Measurements from ENCODE around the gene CCDC142.

The CCDC142 gene

GRCh38 chr2:74516650-74517049, 33.9 kb upstream of the CCDC142 start:
- peak overlapping the region; percentile 79 for H3K4me3 Mint-ChIP-seq
- H3K36me3 Mint-ChIP-seq = peaks cover 6% of the 10 kb centered on the region
- H3K9me3 Mint-ChIP-seq = no peaks in the 10 kb centered on the region
- H3K27ac Mint-ChIP-seq = peak overlapping the region; percentile 15
- H3K27me3 Mint-ChIP-seq = peaks cover 57% of the 10 kb centered on the region
- peaks cover 17% of the 10 kb centered on the region for H3K4me1 Mint-ChIP-seq

GRCh38 chr2:74515981-74516633, 33.3 kb upstream of the CCDC142 start:
- H3K4me1 Mint-ChIP-seq = peaks cover 17% of the 10 kb centered on the region
- H3K27me3 Mint-ChIP-seq = peaks cover 61% of the 10 kb centered on the region
- H3K36me3 Mint-ChIP-seq = peaks cover 6% of the 10 kb centered on the region
- no peak overlapping the region for H3K27ac Mint-ChIP-seq
- no peaks in the 10 kb centered on the region for H3K9me3 Mint-ChIP-seq
- H3K4me3 Mint-ChIP-seq = peak overlapping the region; percentile 79

GRCh38 chr2:74515271-74515980, 32.6 kb upstream of the CCDC142 start:
- Mint-ChIP-seq H3K9me3 (no peaks in the 10 kb centered on the region), H3K4me3 (peak overlapping the region; percentile 80), H3K27ac (no peak overlapping the region), H3K36me3 (peaks cover 6% of the 10 kb centered on the region), H3K4me1 (peaks cover 17% of the 10 kb centered on the region), H3K27me3 (peaks cover 64% of the 10 kb centered on the region)

- H3K36me3 Mint-ChIP-seq = peaks cover 6% of the 10 kb centered on the region
- peaks cover 57% of the 10 kb centered on the region for H3K27me3 Mint-ChIP-seq
- H3K4me3 Mint-ChIP-seq = peak within 1 kb of the TSS; percentile 80
- no peaks in the 10 kb centered on the region for H3K9me3 Mint-ChIP-seq
- H3K27ac Mint-ChIP-seq = no peak within 1 kb of the TSS
- peaks cover 17% of the 10 kb centered on the region for H3K4me1 Mint-ChIP-seq
These were observed 31.8 kb upstream of the CCDC142 start, which contains the start of gene TLX2 for GRCh38 chr2:74514368-74515270. Gene TLX2, plus strand, starts transcription at chr2:74514450. Its CDS starts 357 bp downstream, at chr2:74514807.

DNA sequence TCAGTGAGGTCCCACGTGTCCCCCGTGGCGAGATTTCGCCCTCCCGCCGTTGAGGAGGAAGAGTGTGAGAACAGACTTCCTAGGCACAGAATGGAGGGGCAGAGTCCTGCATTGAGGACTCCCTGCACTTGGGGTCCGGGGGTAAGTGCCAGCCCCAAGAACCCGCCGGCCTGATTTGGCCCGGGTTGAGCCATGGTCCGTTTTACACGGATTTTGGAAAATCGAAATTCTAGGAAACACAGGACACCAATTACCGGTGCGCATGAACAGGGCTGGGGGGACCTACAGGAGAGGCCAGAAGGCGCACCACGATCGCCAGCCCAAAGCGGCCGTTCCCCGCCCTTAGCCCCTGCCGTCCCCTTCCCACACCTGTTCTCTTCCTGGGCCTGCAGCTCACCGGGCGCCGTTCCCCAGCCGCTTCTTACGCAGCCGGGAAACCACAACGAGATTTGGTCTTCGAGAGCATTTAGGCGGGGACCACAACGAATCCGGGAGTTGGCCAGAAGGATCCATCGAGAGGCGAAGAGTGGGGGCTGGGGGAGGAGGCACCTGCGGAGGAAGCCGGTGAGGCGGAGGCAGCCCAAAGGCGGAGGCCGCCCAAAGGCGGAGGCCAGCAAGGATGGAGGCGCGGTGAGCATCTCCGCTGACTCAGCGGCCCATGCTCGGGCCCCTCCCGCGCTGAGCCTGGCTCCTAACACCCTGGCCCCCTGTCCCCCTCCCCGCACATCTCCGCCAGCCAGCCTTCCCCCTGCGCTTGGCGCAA, 31.0 kb upstream of the CCDC142 start:
- H3K36me3 Mint-ChIP-seq = peaks cover 6% of the 10 kb centered on the region
- H3K4me1 Mint-ChIP-seq = peaks cover 17% of the 10 kb centered on the region
- H3K27ac Mint-ChIP-seq = no peak overlapping the region
- H3K27me3 Mint-ChIP-seq = peaks cover 53% of the 10 kb centered on the region
- no peaks in the 10 kb centered on the region for H3K9me3 Mint-ChIP-seq
- peak overlapping the region; percentile 23 for H3K4me3 Mint-ChIP-seq

DNA sequence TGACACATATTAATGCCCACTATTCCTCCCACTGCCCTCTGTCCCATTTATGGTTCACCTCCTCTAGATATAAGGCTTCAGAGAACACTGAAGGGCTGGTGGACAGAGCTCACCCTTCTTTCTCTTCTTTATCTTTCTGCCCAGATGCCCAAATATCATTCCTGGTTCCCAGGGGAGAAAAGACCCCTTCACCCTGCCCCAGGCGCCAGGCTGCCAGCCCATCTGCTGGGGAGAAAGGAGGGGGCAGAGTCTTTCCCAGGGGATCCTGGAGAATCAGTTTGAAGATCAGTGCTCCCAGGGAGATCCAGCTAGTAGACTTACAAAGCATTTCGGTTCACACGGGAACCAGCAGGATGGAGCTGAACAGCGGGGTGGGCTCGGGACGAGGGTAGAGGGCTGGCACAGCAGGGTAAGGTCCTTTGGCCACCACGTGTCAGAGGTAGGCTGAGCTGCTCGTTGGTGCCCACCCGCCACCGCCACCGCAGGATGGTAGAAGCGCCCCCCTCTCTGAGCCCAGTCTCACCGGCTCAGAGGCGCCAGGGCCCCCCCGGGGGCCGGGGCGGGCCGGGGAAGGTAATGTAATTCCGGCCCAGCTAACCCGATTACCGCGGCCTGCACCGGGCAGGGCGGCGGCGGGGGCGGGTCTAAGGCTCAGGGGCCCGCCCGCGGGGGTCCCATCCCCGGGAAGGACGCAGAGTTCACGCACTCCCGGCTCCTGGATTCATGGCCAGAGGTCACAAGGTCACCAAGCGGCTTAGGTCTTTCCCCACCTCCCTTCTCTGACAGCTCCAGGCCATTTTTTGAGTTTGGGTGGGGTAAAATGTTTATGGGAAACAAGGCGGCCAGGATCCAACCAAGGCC, 30.2 kb upstream of the CCDC142 start:
- Mint-ChIP-seq H3K27me3 (peaks cover 46% of the 10 kb centered on the region), H3K27ac (no peak overlapping the region), H3K9me3 (no peaks in the 10 kb centered on the region), H3K36me3 (peaks cover 6% of the 10 kb centered on the region), H3K4me1 (peaks cover 25% of the 10 kb centered on the region), H3K4me3 (peak overlapping the region; percentile 23)

GRCh38 chr2:74511104-74511989, 28.5 kb upstream of the CCDC142 start:
- H3K9me3 Mint-ChIP-seq = no peaks in the 10 kb centered on the region
- H3K27ac Mint-ChIP-seq = no peak overlapping the region
- H3K27me3 Mint-ChIP-seq = peaks cover 36% of the 10 kb centered on the region
- no peak overlapping the region for H3K4me3 Mint-ChIP-seq
- H3K36me3 Mint-ChIP-seq = peaks cover 5% of the 10 kb centered on the region
- H3K4me1 Mint-ChIP-seq = peaks cover 31% of the 10 kb centered on the region

DNA sequence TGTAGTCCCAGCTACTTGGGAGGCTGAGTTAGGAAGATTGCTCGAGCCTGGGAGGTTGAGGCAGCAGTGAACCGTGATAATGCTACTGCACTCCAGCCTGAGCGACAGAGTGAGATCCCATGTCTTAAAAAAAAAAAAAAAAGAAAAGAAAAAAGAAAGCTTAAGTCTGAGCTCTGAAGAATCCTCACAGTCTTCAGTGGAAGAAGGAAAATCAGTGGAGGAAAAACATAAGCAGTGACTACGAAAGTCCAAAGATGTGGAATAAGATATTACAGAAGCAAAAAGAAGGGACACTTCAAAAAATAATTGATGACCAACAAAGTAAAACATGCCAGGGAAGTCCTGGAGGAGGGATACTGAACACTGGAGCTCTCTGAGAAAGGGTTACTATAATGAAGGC, 27.5 kb upstream of the CCDC142 start:
- H3K9me3 Mint-ChIP-seq = no peaks in the 10 kb centered on the region
- no peak overlapping the region for H3K27ac Mint-ChIP-seq
- H3K4me1 Mint-ChIP-seq = peaks cover 26% of the 10 kb centered on the region
- H3K4me3 Mint-ChIP-seq = no peak overlapping the region
- peaks cover 6% of the 10 kb centered on the region for H3K36me3 Mint-ChIP-seq
- H3K27me3 Mint-ChIP-seq = peaks cover 33% of the 10 kb centered on the region

DNA sequence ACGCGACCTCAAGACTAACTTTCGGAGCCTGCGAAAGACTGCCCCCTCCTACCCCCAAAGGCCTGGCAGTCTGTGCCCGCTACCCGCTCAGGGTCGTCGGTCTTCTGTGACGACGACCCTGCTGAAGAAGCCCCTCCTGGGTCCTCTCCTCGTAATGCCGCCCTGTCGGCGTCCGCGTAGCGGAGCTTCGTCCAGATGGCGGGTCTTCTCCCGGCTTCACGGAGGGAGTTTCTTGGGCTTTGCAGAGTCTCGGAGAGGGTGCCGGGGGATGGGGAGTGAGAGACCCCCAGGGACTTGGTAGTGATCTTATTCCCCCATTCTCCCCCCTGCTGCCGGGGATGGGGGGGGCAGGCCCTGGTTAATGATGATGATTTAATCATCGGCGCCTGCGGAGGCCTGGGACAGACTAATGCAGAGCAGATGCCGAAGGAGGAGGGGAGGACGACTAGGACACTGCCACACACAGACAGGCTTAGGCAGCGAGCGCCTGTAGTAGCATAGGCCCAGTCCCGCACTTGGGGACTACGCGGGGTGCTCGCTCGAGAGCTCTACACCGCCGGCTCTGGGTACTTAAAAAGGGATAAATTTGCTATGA, 25.2 kb upstream of the CCDC142 start:
- Mint-ChIP-seq H3K27ac (peak overlapping the region; percentile 97), H3K9me3 (no peaks in the 10 kb centered on the region), H3K4me3 (peak overlapping the region; percentile 94), H3K27me3 (peaks cover 36% of the 10 kb centered on the region), H3K4me1 (peaks cover 39% of the 10 kb centered on the region), H3K36me3 (peaks cover 18% of the 10 kb centered on the region)

DNA sequence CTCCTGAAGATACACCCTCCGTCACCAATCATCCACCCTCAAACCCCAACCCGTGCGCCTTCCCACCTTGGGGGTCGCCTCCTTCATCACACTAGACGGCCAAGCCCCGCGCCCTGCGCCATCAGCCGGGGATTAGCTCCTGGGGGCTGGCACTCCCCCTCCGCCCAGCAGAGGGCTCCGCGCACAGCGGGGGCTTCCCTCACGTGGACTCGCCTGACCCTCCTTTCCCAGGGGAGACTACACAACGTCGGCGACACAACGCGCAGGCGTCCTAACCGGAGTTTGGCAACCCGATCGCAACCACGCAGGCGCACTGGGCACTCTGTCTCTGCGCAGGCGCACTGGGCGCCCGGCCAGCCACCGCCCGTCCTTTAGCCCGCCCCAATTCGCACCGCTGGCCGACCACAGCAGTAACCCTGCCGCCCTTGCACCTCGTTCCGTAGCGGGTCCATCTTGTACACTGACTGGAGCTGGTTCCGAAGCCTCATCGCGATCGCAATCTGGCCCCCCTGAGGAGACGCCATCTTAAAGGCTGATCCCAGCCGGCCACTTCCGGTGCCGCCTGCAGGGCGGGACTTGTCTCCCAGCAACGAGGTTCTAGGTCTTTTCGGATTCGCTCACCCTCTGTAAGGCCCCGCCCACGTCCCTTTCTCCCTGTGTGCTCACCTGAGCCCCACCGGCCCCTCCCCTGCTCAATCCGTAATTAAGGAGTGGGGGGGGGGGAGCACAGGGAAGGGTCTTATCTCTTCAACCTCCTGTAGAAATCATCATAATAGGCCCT, 24.5 kb upstream of the CCDC142 start, which contains the start of gene PCGF1:
PCGF1 (minus strand) TSS at position 551 of the 781 bp plus-strand sequence; CDS start at position 524, 27 bp downstream.
- peaks cover 18% of the 10 kb centered on the region for H3K36me3 Mint-ChIP-seq
- H3K27ac Mint-ChIP-seq = peak within 1 kb of the TSS; percentile 97
- peaks cover 36% of the 10 kb centered on the region for H3K27me3 Mint-ChIP-seq
- no peaks in the 10 kb centered on the region for H3K9me3 Mint-ChIP-seq
- H3K4me3 Mint-ChIP-seq = peak within 1 kb of the TSS; percentile 94
- H3K4me1 Mint-ChIP-seq = peaks cover 44% of the 10 kb centered on the region

GRCh38 chr2:74505448-74506246, 22.8 kb upstream of the CCDC142 start:
- H3K9me3 Mint-ChIP-seq = no peaks in the 10 kb centered on the region
- peak overlapping the region; percentile 23 for H3K4me3 Mint-ChIP-seq
- H3K27me3 Mint-ChIP-seq = peaks cover 38% of the 10 kb centered on the region
- peaks cover 18% of the 10 kb centered on the region for H3K36me3 Mint-ChIP-seq
- H3K27ac Mint-ChIP-seq = no peak overlapping the region
- peaks cover 51% of the 10 kb centered on the region for H3K4me1 Mint-ChIP-seq

DNA sequence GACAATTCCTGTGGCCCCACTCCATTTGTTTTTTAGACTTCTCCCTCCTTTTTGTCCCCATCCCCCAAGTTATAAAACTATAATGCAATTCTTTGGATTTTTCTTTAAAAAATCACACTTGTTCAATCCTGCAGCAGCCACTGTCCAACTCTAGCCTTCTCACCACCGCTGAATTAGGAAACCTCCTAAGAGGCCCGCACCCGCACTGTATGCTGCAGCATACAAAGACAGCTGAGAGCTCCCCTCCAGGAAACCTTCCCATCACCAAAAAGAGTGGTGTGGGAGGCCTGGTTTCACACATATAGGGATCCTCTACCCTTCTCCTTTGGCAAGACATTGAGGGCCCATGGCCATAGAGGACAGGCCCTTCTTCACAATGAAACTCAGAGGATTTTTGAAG, 21.8 kb upstream of the CCDC142 start:
- Mint-ChIP-seq H3K27me3 (peaks cover 37% of the 10 kb centered on the region), H3K27ac (peak overlapping the region; percentile 43), H3K36me3 (peaks cover 18% of the 10 kb centered on the region), H3K4me1 (peaks cover 51% of the 10 kb centered on the region), H3K9me3 (no peaks in the 10 kb centered on the region), H3K4me3 (peak overlapping the region; percentile 23)

Measured in activated naive CD4-positive, alpha-beta T cell treated with anti-CD3 and anti-CD28 coated beads, Interleukin-2, amount 50 U/mL, for 24 hours (primary cell).